HCT116 (cell line): ENCODE results near the gene GAP43. TPM values are rescaled to one million over a fixed set of nuclear protein-coding genes. Genes with fewer than 3 reads are reported as not detected.

Source experiments
- ATAC-seq: fragments of 200-7000 bp; cut with Tn5 transposase; 2 replicates; pipeline ENCODE4 v1.9.1; 2020; ENCODE audit warnings: mild to moderate bottlenecking, moderate library complexity
- BruUV-seq: library from RNA; stranded (reverse); fragments of 400-500 nt; replicated peaks from 2 replicates; lab custom pipeline; 2021; lab: Mats Ljungman, UMichigan
- CTCF ChIA-PET: fragments of 300-600 bp; sonication (Branson Sonifier 250); formaldehyde crosslinking; loops from one replicate; lab custom pipeline; 2021; ENCODE audit warnings: antibody characterized with exemption; lab: Charles Lee
- POLR2A ChIA-PET: fragments of 300-600, 350-600 bp; sonication (Branson Sonifier 250); formaldehyde crosslinking; loops from one replicate; lab custom pipeline; 2021; ENCODE audit warnings: antibody characterized with exemption; lab: Charles Lee
- RAD21 ChIA-PET, 2 experiments: fragments of 300-600 bp; sonication (Branson Sonifier 250); formaldehyde crosslinking; loops; one replicate each; lab custom pipeline; 2023; ENCODE audit warnings: low total read pairs in 2 of 2; ENCODE audit not compliant: uncharacterized antibody in 2 of 2, unreplicated experiment in 2 of 2, low non-redundant PET in 1 of 2; lab: Charles Lee
- DNase-seq: peaks from one replicate; pipeline ENCODE4 v3.0.0-alpha.2; 2010; ENCODE audit warnings: low read depth, low spot score
- H2AFZ ChIP-seq: fragments of 200-600 bp; shearing (Covaris generic), sonication (generic); 2 replicates; pipeline ENCODE4 v1.6.1; 2017; ENCODE audit warnings: low read depth, mixed run types, mixed read lengths, antibody characterized with exemption, low read length; ENCODE audit not compliant: poor library complexity, severe bottlenecking
- H3K27ac ChIP-seq: 2 replicates; pipeline ENCODE4 v1.5.1; 2012; ENCODE audit warnings: low read depth, low read length
- H3K27me3 ChIP-seq: fragments of 200-600 bp; sonication (generic); 2 replicates; pipeline ENCODE4 v1.6.1; 2016; ENCODE audit warnings: mixed run types, low read length, mixed read lengths; ENCODE audit not compliant: insufficient read depth
- H3K36me3 ChIP-seq, 2 experiments: fragments of 200-500 bp in 1 of 2; fragments of 200-600 bp in 1 of 2; sonication (Bioruptor generic) in 1 of 2; sonication (generic) in 1 of 2; 2 replicates each; pipeline versions ENCODE4 v1.5.1 to v1.6.1; 2014 to 2016; ENCODE audit warnings: low read length in 2 of 2, inconsistent platforms in 1 of 2, mixed read lengths in 1 of 2, mixed run types in 1 of 2; ENCODE audit not compliant: insufficient read depth in 2 of 2, control insufficient read depth in 1 of 2
- H3K4me1 ChIP-seq, 2 experiments: fragments of 200-600 bp in 1 of 2; sonication (generic) in 1 of 2; 2 replicates each; pipeline versions ENCODE4 v1.5.1 to v1.6.1; 2012 to 2017; ENCODE audit warnings: low read length in 2 of 2, inconsistent platforms in 1 of 2, mild to moderate bottlenecking in 1 of 2, mixed read lengths in 1 of 2, mixed run types in 1 of 2, moderate library complexity in 1 of 2; ENCODE audit not compliant: insufficient read depth in 2 of 2, control insufficient read depth in 1 of 2
- H3K4me2 ChIP-seq: fragments of 200-600 bp; sonication (generic); 2 replicates; pipeline ENCODE4 v1.6.1; 2017; ENCODE audit warnings: mixed run types, low read length, mixed read lengths
- H3K4me3 ChIP-seq, 2 experiments: fragments of 200-600 bp in 1 of 2; sonication (generic) in 1 of 2; replicated peaks in 1 of 2; 2 replicates each; pipeline ENCODE4 v1.5.1; 2011 to 2016; ENCODE audit warnings: low read length in 2 of 2, control low read depth in 1 of 2, low read depth in 1 of 2, mild to moderate bottlenecking in 1 of 2, mixed read lengths in 1 of 2, mixed run types in 1 of 2
- H3K79me2 ChIP-seq: fragments of 200-600 bp; sonication (generic); 2 replicates; pipeline ENCODE4 v1.6.1; 2017; ENCODE audit warnings: mild to moderate bottlenecking, mixed run types, low read length, moderate library complexity, mixed read lengths; ENCODE audit not compliant: insufficient read depth
- H3K9ac ChIP-seq: fragments of 200-600 bp; sonication (generic); 2 replicates; pipeline ENCODE4 v1.6.1; 2016; ENCODE audit warnings: low read length, mixed read lengths
- H3K9me2 ChIP-seq: fragments of 200-600 bp; sonication (generic), shearing (Covaris generic); 2 replicates; pipeline ENCODE4 v1.6.1; 2017; ENCODE audit warnings: mixed run types, mild to moderate bottlenecking, moderate library complexity; ENCODE audit not compliant: insufficient read depth
- H3K9me3 ChIP-seq, 2 experiments: fragments of 200-500 bp in 1 of 2; fragments of 200-600 bp in 1 of 2; sonication (Bioruptor generic) in 1 of 2; sonication (generic) in 1 of 2; 2 replicates each; pipeline ENCODE4 v1.6.1; 2014 to 2017; ENCODE audit warnings: low read length in 2 of 2, mixed read lengths in 2 of 2, inconsistent platforms in 1 of 2, low read depth in 1 of 2, mild to moderate bottlenecking in 1 of 2, mixed run types in 1 of 2, moderate library complexity in 1 of 2; ENCODE audit not compliant: control insufficient read depth in 1 of 2, insufficient read depth in 1 of 2
- H4K20me1 ChIP-seq: fragments of 200-600 bp; sonication (generic), shearing (Covaris generic); 2 replicates; pipeline ENCODE4 v1.6.1; 2017; ENCODE audit warnings: mixed run types, mild to moderate bottlenecking, moderate library complexity; ENCODE audit not compliant: insufficient read depth
- CBX3 ChIP-seq: IDR thresholded peaks from 2 replicates; pipeline ENCODE4 v1.6.1; 2012; ENCODE audit warnings: low read depth
- CEBPB ChIP-seq: IDR thresholded peaks from 2 replicates; pipeline ENCODE4 v1.6.1; 2012; ENCODE audit warnings: low read depth
- EGR1 ChIP-seq: IDR thresholded peaks from 2 replicates; pipeline ENCODE4 v1.6.1; 2012; ENCODE audit warnings: low read depth
- ELF1 ChIP-seq: IDR thresholded peaks from 2 replicates; pipeline ENCODE4 v1.6.1; 2012; ENCODE audit warnings: low read depth, borderline replicate concordance
- EZH2phosphoT487 ChIP-seq: fragments of 200-600 bp; IDR thresholded peaks from 2 replicates; pipeline ENCODE4 v1.6.1; 2018; ENCODE audit warnings: antibody characterized with exemption, borderline replicate concordance
- FOSL1 ChIP-seq: IDR thresholded peaks from 2 replicates; pipeline ENCODE4 v1.6.1; 2012; ENCODE audit warnings: low read depth
- JUND ChIP-seq: IDR thresholded peaks from 2 replicates; pipeline ENCODE4 v1.6.1; 2012
- POLR2A ChIP-seq: IDR thresholded peaks from 2 replicates; pipeline ENCODE4 v1.7.0; 2011; ENCODE audit warnings: borderline replicate concordance; ENCODE audit not compliant: insufficient read depth, insufficient read length; ENCODE audit errors: extremely low read depth
- POLR2AphosphoS5 ChIP-seq: IDR thresholded peaks from 2 replicates; pipeline ENCODE4 v1.6.1; 2011; ENCODE audit warnings: mild to moderate bottlenecking, low read depth, low read length, moderate library complexity
- RAD21 ChIP-seq: IDR thresholded peaks from 2 replicates; pipeline ENCODE4 v1.6.1; 2012; ENCODE audit warnings: low read depth, mild to moderate bottlenecking
- SIN3A ChIP-seq: IDR thresholded peaks from 2 replicates; pipeline ENCODE4 v1.6.1; 2012; ENCODE audit warnings: low read depth
- SP1 ChIP-seq: IDR thresholded peaks from 2 replicates; pipeline ENCODE4 v1.6.1; 2012; ENCODE audit warnings: low read depth
- SRF ChIP-seq: IDR thresholded peaks from 2 replicates; pipeline ENCODE4 v1.6.1; 2012; ENCODE audit warnings: low read depth
- TCF7L2 ChIP-seq: IDR thresholded peaks from 2 replicates; pipeline ENCODE4 v1.7.0; 2011; ENCODE audit warnings: borderline replicate concordance, inconsistent platforms; ENCODE audit not compliant: insufficient read depth, insufficient read length; ENCODE audit errors: extremely low read depth
- YY1 ChIP-seq: IDR thresholded peaks from 2 replicates; pipeline ENCODE4 v1.6.1; 2011; ENCODE audit warnings: low read length, low read depth, moderate library complexity, mild to moderate bottlenecking; ENCODE audit not compliant: insufficient replicate concordance; ENCODE audit errors: extremely low read depth
- ZNF274 ChIP-seq: fragments of 200-500 bp; sonication (Bioruptor generic); IDR thresholded peaks from 2 replicates; pipeline ENCODE4 v1.6.1; 2014; ENCODE audit warnings: mild to moderate bottlenecking, low read depth, low read length, inconsistent platforms
- intact Hi-C: fragments of 100-400 bp; cut with micrococcal nuclease; formaldehyde crosslinking; loops from 2 replicates; pipeline ENCODE4 v1.10.0; 2022
- total RNA-seq: library from RNA; stranded (reverse); gene quantifications from one replicate; pipeline ENCODE4 v1.2.1, GENCODE V29; 2021; ENCODE audit not compliant: unreplicated experiment
- TF ChIP-seq, protein P1 (sequence below): IDR thresholded peaks from 2 replicates; pipeline ENCODE4 v1.6.1; 2011; ENCODE audit warnings: mild to moderate bottlenecking, low read length, moderate library complexity; ENCODE audit not compliant: insufficient replicate concordance; ENCODE audit errors: extremely low read depth
- TF ChIP-seq, protein P2 (sequence below): IDR thresholded peaks from 2 replicates; pipeline ENCODE4 v1.6.1; 2012
- TF ChIP-seq, protein P3 (sequence below): IDR thresholded peaks from 2 replicates; pipeline ENCODE4 v1.6.1; 2012
- TF ChIP-seq, protein P4 (sequence below), 3 experiments: fragments of 200-600 bp in 1 of 3; sonication (generic) in 1 of 3; IDR thresholded peaks in 2 of 3; conservative IDR thresholded peaks in 1 of 3; 2 replicates each; pipeline ENCODE4 v1.5.1; 2012 to 2017; ENCODE audit warnings: low read depth in 2 of 3, low read length in 2 of 3, antibody characterized with exemption in 1 of 3, borderline replicate concordance in 1 of 3, control low read depth in 1 of 3, mild to moderate bottlenecking in 1 of 3, mixed read lengths in 1 of 3, mixed run types in 1 of 3, moderate library complexity in 1 of 3; ENCODE audit not compliant: insufficient read depth in 1 of 3

GAP43 gene
- total RNA-seq, 1 experiment from 2014 or later = not detected

DNA sequence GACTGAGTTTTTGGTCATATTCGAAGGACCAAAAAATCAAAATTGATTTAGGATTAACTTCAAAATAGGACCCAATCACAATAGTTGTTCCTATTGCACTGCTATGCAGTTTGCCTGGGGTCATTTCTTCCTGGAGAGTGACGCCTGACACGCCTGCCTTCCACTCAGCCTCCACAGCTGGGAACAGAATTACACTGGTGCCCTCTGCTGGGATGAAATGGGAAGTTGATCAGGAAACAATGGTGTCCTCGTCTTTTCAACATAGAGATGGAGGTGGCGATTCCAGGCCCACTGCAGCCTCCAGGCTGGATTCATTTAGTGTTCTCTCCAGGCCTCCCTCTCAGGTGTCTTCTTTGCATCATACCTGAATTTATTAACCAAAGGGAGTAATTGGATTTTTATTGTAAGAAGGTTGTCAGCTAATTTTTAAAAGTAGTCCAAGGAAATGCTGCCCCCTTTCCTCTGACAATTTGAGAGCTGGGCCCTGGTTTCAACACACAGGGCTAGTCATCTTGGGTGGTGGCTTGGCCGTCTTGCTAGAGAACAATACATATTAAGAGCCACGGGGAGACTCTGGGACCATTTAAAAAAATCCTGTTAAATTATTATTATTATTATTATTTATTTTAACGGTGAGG lies 69.7 kb downstream of the GAP43 start:
- no peak overlapping the region for H3K4me3 ChIP-seq
- ChIA-PET POLR2A (no interaction called here), CTCF (interaction anchor here (0.7 to 2.5 kb wide), 12 partner anchors 8 to 600 kb away, joined by 3 to 43 read pairs (median 4); no protein-coding TSS in a partner anchor), RAD21 (interaction anchor here (0.6 to 1.8 kb wide), 5 partner anchors 18 to 476 kb away, joined by 4 to 5 read pairs (median 4); no protein-coding TSS in a partner anchor)
- ATAC-seq (peak; percentile 96), DNase-seq (peak; percentile 68)
- no peaks in the 10 kb centered on the region for H3K79me2 ChIP-seq
- peak overlapping the region; percentile 47 for H3K4me2 ChIP-seq
- H4K20me1 ChIP-seq = no peaks in the 10 kb centered on the region; the same call in 1 of the 2 replicates
- intact Hi-C loops = loop anchor here (1.0 to 10.0 kb wide), 5 partner anchors 92 to 866 kb away; no protein-coding TSS in a partner anchor
- no peaks in the 10 kb centered on the region for H3K36me3 ChIP-seq
- H3K9me2 ChIP-seq = no peaks in the 10 kb centered on the region
- no peaks in the 10 kb centered on the region for H3K27me3 ChIP-seq
- H3K4me1 ChIP-seq = peaks cover 0 to 11% of the 10 kb centered on the region in 2 experiments; a peak in 2 of 4 replicates
- no TSS peak for BruUV-seq
- no peak overlapping the region for H3K9ac ChIP-seq
- peak overlapping the region; percentile 83 for H2AFZ ChIP-seq
- no peaks in the 10 kb centered on the region for H3K9me3 ChIP-seq
- H3K27ac ChIP-seq = no peak overlapping the region
- TF ChIP-seq CBX3 = peak; percentile 25; the same call in 1 of the 2 replicates
- TF ChIP-seq CEBPB = no peak
- peak; percentile 96 for TF ChIP-seq RAD21
- no peak for TF ChIP-seq SP1
- TF ChIP-seq FOSL1 = no peak
- TF ChIP-seq, protein P1, sequence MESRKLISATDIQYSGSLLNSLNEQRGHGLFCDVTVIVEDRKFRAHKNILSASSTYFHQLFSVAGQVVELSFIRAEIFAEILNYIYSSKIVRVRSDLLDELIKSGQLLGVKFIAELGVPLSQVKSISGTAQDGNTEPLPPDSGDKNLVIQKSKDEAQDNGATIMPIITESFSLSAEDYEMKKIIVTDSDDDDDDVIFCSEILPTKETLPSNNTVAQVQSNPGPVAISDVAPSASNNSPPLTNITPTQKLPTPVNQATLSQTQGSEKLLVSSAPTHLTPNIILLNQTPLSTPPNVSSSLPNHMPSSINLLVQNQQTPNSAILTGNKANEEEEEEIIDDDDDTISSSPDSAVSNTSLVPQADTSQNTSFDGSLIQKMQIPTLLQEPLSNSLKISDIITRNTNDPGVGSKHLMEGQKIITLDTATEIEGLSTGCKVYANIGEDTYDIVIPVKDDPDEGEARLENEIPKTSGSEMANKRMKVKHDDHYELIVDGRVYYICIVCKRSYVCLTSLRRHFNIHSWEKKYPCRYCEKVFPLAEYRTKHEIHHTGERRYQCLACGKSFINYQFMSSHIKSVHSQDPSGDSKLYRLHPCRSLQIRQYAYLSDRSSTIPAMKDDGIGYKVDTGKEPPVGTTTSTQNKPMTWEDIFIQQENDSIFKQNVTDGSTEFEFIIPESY = no peak
- no peak for TF ChIP-seq POLR2AphosphoS5
- no peak for TF ChIP-seq POLR2A
- TF ChIP-seq JUND = no peak
- TF ChIP-seq EZH2phosphoT487 = no peak
- TF ChIP-seq, protein P2, sequence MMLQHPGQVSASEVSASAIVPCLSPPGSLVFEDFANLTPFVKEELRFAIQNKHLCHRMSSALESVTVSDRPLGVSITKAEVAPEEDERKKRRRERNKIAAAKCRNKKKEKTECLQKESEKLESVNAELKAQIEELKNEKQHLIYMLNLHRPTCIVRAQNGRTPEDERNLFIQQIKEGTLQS = no peak
- no peak for TF ChIP-seq SRF
- TF ChIP-seq, protein P3, sequence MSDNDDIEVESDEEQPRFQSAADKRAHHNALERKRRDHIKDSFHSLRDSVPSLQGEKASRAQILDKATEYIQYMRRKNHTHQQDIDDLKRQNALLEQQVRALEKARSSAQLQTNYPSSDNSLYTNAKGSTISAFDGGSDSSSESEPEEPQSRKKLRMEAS = no peak
- no peak for TF ChIP-seq SIN3A
- peak; percentile 52 for TF ChIP-seq YY1
- no peak for TF ChIP-seq EGR1
- no peak for TF ChIP-seq ZNF274
- TF ChIP-seq, protein P4, sequence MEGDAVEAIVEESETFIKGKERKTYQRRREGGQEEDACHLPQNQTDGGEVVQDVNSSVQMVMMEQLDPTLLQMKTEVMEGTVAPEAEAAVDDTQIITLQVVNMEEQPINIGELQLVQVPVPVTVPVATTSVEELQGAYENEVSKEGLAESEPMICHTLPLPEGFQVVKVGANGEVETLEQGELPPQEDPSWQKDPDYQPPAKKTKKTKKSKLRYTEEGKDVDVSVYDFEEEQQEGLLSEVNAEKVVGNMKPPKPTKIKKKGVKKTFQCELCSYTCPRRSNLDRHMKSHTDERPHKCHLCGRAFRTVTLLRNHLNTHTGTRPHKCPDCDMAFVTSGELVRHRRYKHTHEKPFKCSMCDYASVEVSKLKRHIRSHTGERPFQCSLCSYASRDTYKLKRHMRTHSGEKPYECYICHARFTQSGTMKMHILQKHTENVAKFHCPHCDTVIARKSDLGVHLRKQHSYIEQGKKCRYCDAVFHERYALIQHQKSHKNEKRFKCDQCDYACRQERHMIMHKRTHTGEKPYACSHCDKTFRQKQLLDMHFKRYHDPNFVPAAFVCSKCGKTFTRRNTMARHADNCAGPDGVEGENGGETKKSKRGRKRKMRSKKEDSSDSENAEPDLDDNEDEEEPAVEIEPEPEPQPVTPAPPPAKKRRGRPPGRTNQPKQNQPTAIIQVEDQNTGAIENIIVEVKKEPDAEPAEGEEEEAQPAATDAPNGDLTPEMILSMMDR (IDR thresholded peaks at IDR 0.05 in 2 of 3, conservative IDR thresholded peaks at IDR 0.05 in 1 of 3; ENCODE audit: borderline replicate concordance in 1 of 3, insufficient read depth in 1 of 3, low read depth in 2 of 3, low read length in 2 of 3) = peak; percentile 74 to 95 (median 86)
- no peak for TF ChIP-seq TCF7L2
- no peak for TF ChIP-seq ELF1
